Calu3 (cell line): ENCODE measurements around the gene PARP12. TPM values are rescaled to one million over a fixed set of nuclear protein-coding genes. Genes with fewer than 3 reads are reported as not detected.

Experiments
- BruUV-seq: library from RNA; stranded (reverse); fragments of 400-500 nt; replicated peaks from 2 replicates; lab custom pipeline; 2021; lab: Mats Ljungman, UMichigan
- CTCF ChIA-PET: fragments of 300-600 bp; sonication (Branson Sonifier 250); formaldehyde crosslinking; loops from one replicate; lab custom pipeline; 2022; ENCODE audit warnings: antibody characterized with exemption; lab: Charles Lee
- DNase-seq: peaks from one replicate; pipeline ENCODE4 v3.0.0; 2022
- H3K27ac Mint-ChIP-seq: one replicate; pipeline ENCODE4 v1.8.0; 2022; ENCODE audit warnings: mixed read lengths; ENCODE audit not compliant: unreplicated experiment
- H3K27me3 Mint-ChIP-seq: one replicate; pipeline ENCODE4 v1.8.0; 2022; ENCODE audit warnings: mixed read lengths; ENCODE audit not compliant: unreplicated experiment
- H3K36me3 Mint-ChIP-seq: one replicate; pipeline ENCODE4 v1.8.0; 2022; ENCODE audit warnings: mild to moderate bottlenecking, moderate library complexity, mixed read lengths; ENCODE audit not compliant: insufficient read depth, unreplicated experiment
- H3K4me1 Mint-ChIP-seq: one replicate; pipeline ENCODE4 v1.8.0; 2022; ENCODE audit warnings: mild to moderate bottlenecking, low read depth, mixed read lengths; ENCODE audit not compliant: unreplicated experiment
- H3K4me3 Mint-ChIP-seq: one replicate; pipeline ENCODE4 v1.8.0; 2022; ENCODE audit warnings: mild to moderate bottlenecking, low read depth, moderate library complexity, mixed read lengths; ENCODE audit not compliant: unreplicated experiment
- H3K9me3 Mint-ChIP-seq: one replicate; pipeline ENCODE4 v1.8.0; 2022; ENCODE audit warnings: low read depth, mixed read lengths; ENCODE audit not compliant: unreplicated experiment
- CTCF ChIP-seq: fragments of 200-600 bp; IDR thresholded peaks from one replicate; pipeline ENCODE4 v1.8.0; 2022; ENCODE audit warnings: antibody characterized with exemption; ENCODE audit not compliant: unreplicated experiment
- intact Hi-C: fragments of 100-400 bp; cut with micrococcal nuclease; formaldehyde crosslinking; loops from one replicate; pipeline ENCODE4 v1.10.0; 2022; ENCODE audit not compliant: unreplicated experiment
- total RNA-seq: library from RNA; stranded (reverse); gene quantifications from 2 replicates; pipeline ENCODE4 v1.2.3, GENCODE V29; 2022

Gene PARP12
- total RNA-seq, 1 experiment from 2014 or later, result 66.6 TPM

- H3K27ac Mint-ChIP-seq, result no peak overlapping the region
- TF ChIP-seq CTCF, result no peak
- H3K36me3 Mint-ChIP-seq, result no peaks in the 10 kb centered on the region
- intact Hi-C loops, result no loop called here
- no peak for DNase-seq
- no peaks in the 10 kb centered on the region for H3K27me3 Mint-ChIP-seq
- no TSS peak for BruUV-seq
- no peak overlapping the region for H3K4me3 Mint-ChIP-seq
- H3K4me1 Mint-ChIP-seq, result no peaks in the 10 kb centered on the region
- CTCF ChIA-PET, result interaction anchor here (0.7 kb wide), 2 partner anchors 376 to 619 kb away, joined by 4 to 5 read pairs; no protein-coding TSS in a partner anchor
- H3K9me3 Mint-ChIP-seq, result no peaks in the 10 kb centered on the region
These were observed 69.2 kb downstream of the PARP12 start for GRCh38 chr7:139993592-139993991.

GRCh38 chr7:139993169-139993568, 69.6 kb downstream of the PARP12 start:
- Mint-ChIP-seq H3K27ac (no peak overlapping the region), H3K9me3 (no peaks in the 10 kb centered on the region), H3K4me3 (no peak overlapping the region), H3K36me3 (no peaks in the 10 kb centered on the region), H3K27me3 (no peaks in the 10 kb centered on the region), H3K4me1 (no peaks in the 10 kb centered on the region)
- BruUV-seq, result no TSS peak
- CTCF ChIA-PET, result interaction anchor here (0.7 kb wide), 1 partner anchor 376 kb away, joined by 4 read pairs; no protein-coding TSS in a partner anchor
- intact Hi-C loops, result no loop called here
- DNase-seq, result no peak
- no peak for TF ChIP-seq CTCF

GRCh38 chr7:139992353-139993044, 70.3 kb downstream of the PARP12 start:
- TF ChIP-seq CTCF, result no peak
- CTCF ChIA-PET, result interaction anchor here (0.6 kb wide), 1 partner anchor 91 kb away, joined by 4 read pairs; no protein-coding TSS in a partner anchor
- Mint-ChIP-seq H3K4me3 (no peak overlapping the region), H3K4me1 (no peaks in the 10 kb centered on the region), H3K36me3 (no peaks in the 10 kb centered on the region), H3K27me3 (no peaks in the 10 kb centered on the region), H3K27ac (no peak overlapping the region), H3K9me3 (no peaks in the 10 kb centered on the region)
- DNase-seq, result no peak
- no TSS peak for BruUV-seq
- intact Hi-C loops, result no loop called here

- no peak for DNase-seq
- Mint-ChIP-seq H3K4me1 (no peaks in the 10 kb centered on the region), H3K9me3 (no peaks in the 10 kb centered on the region), H3K36me3 (no peaks in the 10 kb centered on the region), H3K27ac (no peak overlapping the region), H3K4me3 (no peak overlapping the region), H3K27me3 (no peaks in the 10 kb centered on the region)
- TF ChIP-seq CTCF, result no peak
- BruUV-seq, result no TSS peak
- CTCF ChIA-PET, result no interaction called here
- intact Hi-C loops, result no loop called here
These were observed 70.8 kb downstream of the PARP12 start for GRCh38 chr7:139991911-139992310.
